HepG2 (cell line): Measurements from ENCODE around the gene MEX3A. TPM values are rescaled to one million over a fixed set of nuclear protein-coding genes. Genes with fewer than 3 reads are reported as not detected.

Source experiments
- DZIP1 ChIP-seq: sonication (generic); formaldehyde crosslinking; IDR thresholded peaks from 2 replicates; pipeline ENCODE4 v1.5.0; 2020; ENCODE audit warnings: mild to moderate bottlenecking, missing genetic modification reagents
- FOXK2 ChIP-seq: fragments of 450-650 bp; IDR thresholded peaks from 2 replicates; pipeline ENCODE4 v1.6.1; 2016
- FOXP4 ChIP-seq: sonication (generic); formaldehyde crosslinking; IDR thresholded peaks from 2 replicates; pipeline ENCODE4 v1.4.0; 2020; ENCODE audit warnings: missing genetic modification reagents
- HIC2 ChIP-seq: sonication (generic); formaldehyde crosslinking; IDR thresholded peaks from 2 replicates; pipeline ENCODE4 v1.9.0; 2022; ENCODE audit warnings: low read depth, missing genetic modification reagents
- HNRNPH1 ChIP-seq: fragments of 200-400 bp; formaldehyde crosslinking; optimal IDR thresholded peaks from 2 replicates; pipeline ENCODE3; 2017; ENCODE audit warnings: mild to moderate bottlenecking, low read depth, low read length
- HNRNPLL ChIP-seq: fragments of 200-400 bp; formaldehyde crosslinking; IDR thresholded peaks from 2 replicates; pipeline ENCODE4 v1.6.1; 2017; ENCODE audit warnings: mild to moderate bottlenecking, low read depth, low read length; ENCODE audit not compliant: poor library complexity, severe bottlenecking
- JARID2 ChIP-seq: sonication (generic); formaldehyde crosslinking; IDR thresholded peaks from 2 replicates; pipeline ENCODE4 v1.8.1; 2023; ENCODE audit warnings: missing genetic modification reagents, inconsistent platforms; ENCODE audit not compliant: insufficient replicate concordance
- NFKB2 ChIP-seq: sonication (generic); formaldehyde crosslinking; IDR thresholded peaks from 2 replicates; pipeline ENCODE4 v1.4.0; 2020; ENCODE audit warnings: missing genetic modification reagents, borderline replicate concordance
- REL ChIP-seq: sonication (generic); formaldehyde crosslinking; conservative IDR thresholded peaks from 2 replicates; pipeline ENCODE4 v1.8.0; 2022; ENCODE audit warnings: mild to moderate bottlenecking, missing genetic modification reagents, moderate library complexity
- SNRNP70 ChIP-seq: fragments of 200-400 bp; formaldehyde crosslinking; IDR thresholded peaks from 2 replicates; pipeline ENCODE4 v1.6.1; 2017; ENCODE audit warnings: mild to moderate bottlenecking, low read depth, low read length, moderate library complexity
- SOX6 ChIP-seq, 2 experiments: fragments of 450-650 bp in 1 of 2; sonication (generic) in 1 of 2; formaldehyde crosslinking in 1 of 2; IDR thresholded peaks; 2 replicates each; pipeline versions ENCODE4 v1.4.0 to v1.6.1; 2017 to 2020; ENCODE audit warnings: antibody characterized with exemption in 1 of 2, mild to moderate bottlenecking in 1 of 2, missing genetic modification reagents in 1 of 2
- SRSF1 ChIP-seq: fragments of 200-400 bp; formaldehyde crosslinking; optimal IDR thresholded peaks from 2 replicates; pipeline ENCODE3; 2017; ENCODE audit warnings: mild to moderate bottlenecking, low read depth, low read length, moderate library complexity
- SYNCRIP ChIP-seq: fragments of 200-400 bp; formaldehyde crosslinking; IDR thresholded peaks from 2 replicates; pipeline ENCODE4 v1.6.1; 2018; ENCODE audit warnings: mild to moderate bottlenecking, low read depth, low read length; ENCODE audit not compliant: insufficient read depth
- TBP ChIP-seq: sonication (generic); formaldehyde crosslinking; IDR thresholded peaks from 2 replicates; pipeline ENCODE4 v1.5.0; 2020; ENCODE audit warnings: missing genetic modification reagents
- ZC3H13 ChIP-seq: sonication (generic); formaldehyde crosslinking; IDR thresholded peaks from 2 replicates; pipeline ENCODE4 v1.8.1; 2023; ENCODE audit warnings: mild to moderate bottlenecking, missing genetic modification reagents, moderate library complexity
- ZNF484 ChIP-seq: sonication (generic); formaldehyde crosslinking; IDR thresholded peaks from 2 replicates; pipeline ENCODE4 v1.5.1; 2020; ENCODE audit warnings: mild to moderate bottlenecking, low read depth, missing genetic modification reagents, borderline replicate concordance
- ZNF557 ChIP-seq: sonication (generic); formaldehyde crosslinking; IDR thresholded peaks from 2 replicates; pipeline ENCODE4 v1.4.0; 2020; ENCODE audit warnings: missing genetic modification reagents
- ZNF713 ChIP-seq: sonication (generic); formaldehyde crosslinking; IDR thresholded peaks from 2 replicates; pipeline ENCODE4 v1.4.0; 2020; ENCODE audit warnings: mild to moderate bottlenecking, missing genetic modification reagents
- ZNF770 ChIP-seq: sonication (generic); formaldehyde crosslinking; IDR thresholded peaks from 2 replicates; pipeline ENCODE4 v1.5.0; 2020; ENCODE audit warnings: mild to moderate bottlenecking, missing genetic modification reagents
- ZNF782 ChIP-seq: sonication (generic); formaldehyde crosslinking; IDR thresholded peaks from 2 replicates; pipeline ENCODE4 v1.4.0; 2020; ENCODE audit warnings: missing genetic modification reagents, mild to moderate bottlenecking, borderline replicate concordance
- polyA plus RNA-seq, 8 experiments: library from polyadenylated mRNA; depleted of rRNA in 3 of 8; stranded (reverse) in 7 of 8; unstranded in 1 of 8; fragments of >200 nt; fragmentation: Illumina TruSeq in 4 of 8; extraction: Trizol in 4 of 8; gene quantifications; 2 replicates each; pipeline versions ENCODE4 v1.2.1 to v1.2.3, GENCODE V29; 2011 to 2016; ENCODE audit warnings: low read depth in 4 of 8, missing spikeins in 1 of 8, mixed read lengths in 1 of 8; ENCODE audit not compliant: insufficient read depth in 1 of 8
- total RNA-seq, 5 experiments: library from RNA; depleted of rRNA; stranded (reverse); fragments of >200 nt; fragmentation: Illumina TruSeq; extraction: Trizol; gene quantifications; 2 replicates each; pipeline ENCODE4 v1.2.3, GENCODE V29; 2016; ENCODE audit warnings: low read depth in 1 of 5

MEX3A gene
- total and polyA plus RNA-seq, 2 of the 13 experiments (the other 11 are each of a cell fraction or from before 2014, with no cell fraction given), result 7.6 to 9.1 TPM

GRCh38 chr1:156129687-156130577, 47.7 kb upstream of the MEX3A start (continued):
- TF ChIP-seq SOX6 (IDR thresholded peaks at IDR 0.05) (no peak), SOX6 (CRISPR knock-in tag; IDR thresholded peaks at IDR 0.05) (peak; percentile 97), NFKB2 (CRISPR knock-in tag) (no peak), SNRNP70 (no peak), JARID2 (CRISPR knock-in tag) (no peak), TBP (CRISPR knock-in tag) (no peak), ZNF713 (CRISPR knock-in tag) (no peak), ZNF557 (CRISPR knock-in tag) (no peak), ZNF770 (CRISPR knock-in tag) (peak; percentile 66; the same call in 1 of the 2 replicates), REL (CRISPR knock-in tag) (no peak), FOXK2 (no peak), ZNF484 (CRISPR knock-in tag) (no peak), ZNF782 (CRISPR knock-in tag) (no peak), FOXP4 (CRISPR knock-in tag) (peak; percentile 78), DZIP1 (CRISPR knock-in tag) (no peak), ZC3H13 (CRISPR knock-in tag) (no peak; the same call in 1 of the 2 replicates), HIC2 (peak; percentile 68; the same call in 1 of the 2 replicates), HNRNPLL (no peak), HNRNPH1 (no peak), SRSF1 (no peak), SYNCRIP (no peak)
